ENCODE data around the gene SETD1A.

Gene SETD1A

DNA sequence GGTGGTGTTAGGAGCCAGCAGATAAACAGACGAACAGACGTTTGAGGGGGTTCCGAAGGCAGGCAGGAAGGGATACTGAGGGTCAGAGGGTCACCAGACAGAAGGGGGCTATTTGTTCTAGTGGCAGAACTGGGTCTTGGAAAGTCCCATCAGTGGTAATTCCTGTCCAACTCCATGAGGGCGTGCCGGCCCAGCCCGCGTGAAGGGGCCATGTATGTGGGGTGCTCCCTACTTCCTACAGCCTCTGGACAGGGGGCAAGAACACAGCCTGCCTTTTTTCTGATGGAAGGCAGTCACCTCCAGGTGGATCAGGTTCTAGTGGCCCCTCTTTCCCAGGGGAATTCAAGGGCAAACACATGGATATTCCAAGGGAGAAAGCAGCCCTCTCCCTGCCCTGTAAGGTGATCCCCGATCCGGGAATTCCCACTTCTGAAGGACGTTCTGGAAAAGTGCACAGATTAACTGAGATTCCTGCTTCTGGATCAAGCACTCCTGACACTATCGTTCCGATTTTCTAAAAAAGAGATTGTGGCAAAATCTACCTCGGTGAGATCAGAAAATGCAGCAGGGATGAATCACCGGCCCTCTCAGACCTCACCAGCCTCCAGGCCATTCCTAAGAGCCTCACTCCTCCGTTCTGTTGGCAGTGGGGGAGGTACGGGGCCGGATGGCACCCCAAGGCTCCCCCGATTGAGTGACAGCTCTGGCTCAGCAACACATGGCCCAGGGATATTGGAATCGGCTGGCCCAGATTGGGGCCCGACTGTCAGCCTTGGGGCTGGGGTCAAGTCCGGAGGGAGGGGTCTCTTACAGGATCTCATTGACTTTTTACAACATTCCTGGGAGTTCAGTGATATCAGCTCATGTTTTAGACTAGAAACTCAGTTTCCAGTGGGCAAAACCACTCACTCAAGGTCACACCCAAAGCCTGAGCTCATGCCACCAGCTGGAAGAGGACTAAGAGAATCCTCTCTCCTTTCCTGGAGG is 40.5 kb downstream of the SETD1A start:
- no peak for TF ChIP-seq POLR2A (IDR thresholded peaks at IDR 0.05; ENCODE audit: low read length)
- no peak for TF ChIP-seq GATA1 (IDR thresholded peaks at IDR 0.05; ENCODE audit: low read depth, low read length)
- DNase-seq = no peak

GRCh38 chr16:30998852-30999761 is 41.6 kb downstream of the SETD1A start:
- TF ChIP-seq GATA1 (IDR thresholded peaks at IDR 0.05; ENCODE audit: low read depth, low read length) (no peak), POLR2A (IDR thresholded peaks at IDR 0.05; ENCODE audit: low read length) (no peak)
- no peak for DNase-seq

- TF ChIP-seq POLR2A (IDR thresholded peaks at IDR 0.05; ENCODE audit: low read length) = no peak
- no peak for TF ChIP-seq GATA1 (IDR thresholded peaks at IDR 0.05; ENCODE audit: low read depth, low read length)
- DNase-seq = no peak
Measured at GRCh38 chr16:31000671-31001382, 43.3 kb downstream of the SETD1A start.

DNA sequence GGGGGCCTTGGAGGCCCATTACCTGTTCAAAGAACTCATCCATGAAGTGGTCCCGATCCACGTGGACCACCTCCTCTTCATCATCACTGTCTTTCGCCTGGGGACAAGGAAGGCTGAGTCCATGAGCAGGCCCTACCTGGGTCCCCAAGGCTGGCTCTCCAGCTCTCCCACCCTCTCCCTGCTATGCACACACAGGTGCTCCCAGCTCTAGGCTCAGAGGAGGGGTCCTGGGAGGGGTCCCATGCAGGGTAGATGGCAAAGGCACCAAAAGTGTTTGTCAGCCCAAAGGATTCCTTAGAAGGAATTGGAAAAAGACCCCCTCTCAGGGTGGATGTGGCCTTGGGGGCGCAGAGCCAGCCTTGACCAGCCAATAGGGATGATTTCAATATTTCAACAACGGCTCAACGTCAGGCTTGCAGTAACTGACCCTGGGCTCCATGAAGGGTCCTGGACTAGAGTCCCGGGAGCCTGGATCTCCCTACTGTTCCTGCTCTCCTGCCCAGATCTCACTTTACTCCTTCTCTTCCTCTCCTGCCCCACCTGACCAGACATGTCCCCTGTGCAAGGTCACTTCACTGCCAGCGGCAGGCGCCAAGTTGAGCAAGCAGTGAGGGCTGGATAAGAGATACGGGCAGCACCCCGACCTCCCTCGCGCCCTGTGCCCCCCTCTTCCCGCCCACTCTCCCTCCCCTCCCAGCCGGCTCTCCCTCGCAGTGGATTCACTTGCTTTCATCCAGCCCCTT is 44.1 kb downstream of the SETD1A start:
- no peak for TF ChIP-seq GATA1 (IDR thresholded peaks at IDR 0.05; ENCODE audit: low read depth, low read length)
- TF ChIP-seq POLR2A (IDR thresholded peaks at IDR 0.05; ENCODE audit: low read length) = no peak
- peak in 1 of 2 experiments; percentile 55 for DNase-seq

GRCh38 chr16:31002250-31002700 is 44.7 kb downstream of the SETD1A start:
- TF ChIP-seq GATA1 (IDR thresholded peaks at IDR 0.05; ENCODE audit: low read depth, low read length) (no peak), POLR2A (IDR thresholded peaks at IDR 0.05; ENCODE audit: low read length) (no peak)
- no peak for DNase-seq

GRCh38 chr16:31002862-31003341 is 45.3 kb downstream of the SETD1A start:
- TF ChIP-seq GATA1 (IDR thresholded peaks at IDR 0.05; ENCODE audit: low read depth, low read length) (no peak), POLR2A (IDR thresholded peaks at IDR 0.05; ENCODE audit: low read length) (no peak)
- no peak for DNase-seq

DNA sequence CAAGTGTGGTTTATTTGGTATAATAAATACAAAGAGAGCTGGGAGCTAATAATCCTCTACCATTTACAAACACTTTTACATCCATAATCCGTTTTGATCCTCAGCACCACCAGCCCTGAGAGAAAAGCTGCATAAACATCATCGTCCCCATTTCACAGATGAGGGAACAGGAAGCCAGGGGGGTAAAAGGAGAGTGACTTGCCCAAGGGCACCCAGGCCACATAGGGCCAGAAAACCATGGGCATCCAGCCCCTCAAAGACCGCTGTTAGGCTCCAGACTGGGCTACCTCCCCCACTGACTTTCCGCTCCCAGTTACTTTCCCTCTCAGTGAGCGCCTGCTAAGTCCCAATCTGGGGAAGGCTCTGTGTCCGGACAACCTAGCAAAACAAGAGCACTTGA is 46.2 kb downstream of the SETD1A start:
- no peak for DNase-seq
- TF ChIP-seq POLR2A (IDR thresholded peaks at IDR 0.05; ENCODE audit: low read length) (no peak), GATA1 (IDR thresholded peaks at IDR 0.05; ENCODE audit: low read depth, low read length) (no peak)

DNA sequence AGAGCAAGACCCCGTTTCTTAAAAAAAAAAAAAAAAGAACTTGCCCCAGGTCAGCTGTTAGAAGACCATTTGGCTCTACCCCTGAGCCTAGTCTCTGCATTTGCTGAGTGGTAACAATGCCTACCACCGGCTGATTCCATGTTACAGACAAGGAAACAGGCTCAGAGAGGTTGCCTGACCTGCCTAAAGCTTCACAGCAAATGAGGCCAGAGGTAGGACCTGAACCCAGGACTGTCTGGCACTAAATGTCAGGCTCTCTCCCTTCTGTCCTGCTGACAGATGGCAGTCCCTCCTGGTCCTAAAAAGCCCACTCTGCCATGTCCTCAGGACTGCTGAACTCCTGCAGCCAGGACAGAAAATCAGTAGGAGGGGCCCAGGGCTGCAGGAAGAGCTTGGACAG is 47.1 kb downstream of the SETD1A start:
- TF ChIP-seq POLR2A (IDR thresholded peaks at IDR 0.05; ENCODE audit: low read length) (no peak), GATA1 (IDR thresholded peaks at IDR 0.05; ENCODE audit: low read depth, low read length) (no peak)
- no peak for DNase-seq

GRCh38 chr16:31005350-31006085 is 48.0 kb downstream of the SETD1A start:
- no peak for DNase-seq
- TF ChIP-seq GATA1 (IDR thresholded peaks at IDR 0.05; ENCODE audit: low read depth, low read length) = no peak
- TF ChIP-seq POLR2A (IDR thresholded peaks at IDR 0.05; ENCODE audit: low read length) = no peak

DNA sequence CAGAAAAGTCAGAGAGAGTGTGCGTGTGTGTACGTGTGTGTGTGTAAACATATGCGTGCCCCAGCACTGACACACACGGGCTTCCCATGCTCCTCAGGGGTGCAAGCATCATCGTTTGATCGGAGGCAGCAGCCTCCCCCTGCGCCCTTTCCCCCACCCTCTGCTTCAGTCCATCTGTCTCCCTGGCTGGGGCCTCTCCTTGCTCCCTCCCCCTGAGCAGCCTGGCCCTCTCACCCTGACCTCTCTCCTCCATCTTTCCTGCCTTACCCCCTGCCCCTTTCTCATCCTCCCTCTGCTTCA is 48.5 kb downstream of the SETD1A start:
- no peak for DNase-seq
- TF ChIP-seq POLR2A (IDR thresholded peaks at IDR 0.05; ENCODE audit: low read length) = no peak
- no peak for TF ChIP-seq GATA1 (IDR thresholded peaks at IDR 0.05; ENCODE audit: low read depth, low read length)

DNA sequence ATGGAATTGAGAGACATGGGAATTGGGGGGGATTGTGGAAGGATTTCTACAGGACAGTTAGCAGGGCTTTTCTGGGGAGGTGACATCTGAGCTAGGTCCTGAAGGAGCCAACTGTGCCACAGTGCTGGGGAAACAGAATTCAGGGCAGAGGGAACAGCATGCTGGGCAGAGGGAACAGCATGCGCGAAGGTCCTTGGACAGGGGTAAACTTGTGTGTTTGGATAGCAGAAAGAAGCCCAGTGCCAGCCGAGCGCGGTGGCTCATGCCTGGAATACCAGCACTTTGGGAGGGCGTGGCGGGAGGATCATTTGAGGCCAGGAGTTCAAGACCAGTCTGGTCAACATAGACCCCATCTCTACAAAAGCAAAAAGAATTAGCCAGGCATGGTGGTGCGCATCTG is 49.0 kb downstream of the SETD1A start:
- TF ChIP-seq GATA1 (IDR thresholded peaks at IDR 0.05; ENCODE audit: low read depth, low read length) (no peak), POLR2A (IDR thresholded peaks at IDR 0.05; ENCODE audit: low read length) (no peak)
- no peak for DNase-seq

DNA sequence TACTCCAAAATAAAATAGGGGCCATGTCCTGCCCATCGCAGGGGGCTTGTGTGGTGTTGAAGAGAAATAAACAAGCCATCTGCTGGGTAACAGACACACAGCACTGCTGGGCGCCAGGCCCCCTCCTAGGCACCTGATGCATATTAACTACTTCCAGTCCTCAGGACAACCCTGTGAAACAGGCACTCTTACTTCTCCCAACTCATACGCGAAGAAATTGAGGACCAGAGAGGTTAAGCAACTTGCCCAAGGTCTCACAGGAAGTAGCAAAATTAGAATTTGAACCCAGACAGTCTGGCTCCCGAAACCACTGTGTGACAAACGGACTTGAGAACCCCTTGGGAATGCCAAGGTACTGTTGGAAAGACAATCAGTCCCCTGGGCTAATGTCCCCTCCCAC is 50.1 kb downstream of the SETD1A start:
- DNase-seq = no peak
- TF ChIP-seq POLR2A (IDR thresholded peaks at IDR 0.05; ENCODE audit: low read length) = no peak
- no peak for TF ChIP-seq GATA1 (IDR thresholded peaks at IDR 0.05; ENCODE audit: low read depth, low read length)
